ENCODE data around the gene TOR1A. TPM values are rescaled to one million over a fixed set of nuclear protein-coding genes. Genes with fewer than 3 reads are reported as not detected.

TOR1A gene
- total RNA-seq, 2 experiments from 2014 or later = 31.9 to 32.4 TPM

- CTCF ChIA-PET = interaction anchor here (0.9 to 3.7 kb wide), 3 partner anchors 8 to 48 kb away, joined by 3 to 32 read pairs (median 22); no protein-coding TSS in a partner anchor
- Mint-ChIP-seq H3K9me3 (no peaks in the 10 kb centered on the region), H3K27me3 (peaks cover 6% of the 10 kb centered on the region), H3K27ac (no peak overlapping the region), H3K4me1 (ENCODE audit: low read depth) (peaks cover 13% of the 10 kb centered on the region), H3K36me3 (ENCODE audit: low read depth) (no peaks in the 10 kb centered on the region), H3K4me3 (no peak overlapping the region)
- ATAC-seq (no peak), DNase-seq (no peak)
- POLR2A ChIA-PET = no interaction called here
- TF ChIP-seq CTCF (IDR thresholded peaks at IDR 0.05) = no peak
- intact Hi-C loops (cut with micrococcal nuclease) = no loop called here
Observed at GRCh38 chr9:129774791-129775447, 49.0 kb downstream of the TOR1A start.

GRCh38 chr9:129773262-129774048, 50.5 kb downstream of the TOR1A start:
- no peak overlapping the region for H3K27ac Mint-ChIP-seq
- POLR2A ChIA-PET = no interaction called here
- H3K27me3 Mint-ChIP-seq = peaks cover 6% of the 10 kb centered on the region
- no peaks in the 10 kb centered on the region for H3K36me3 Mint-ChIP-seq (ENCODE audit: low read depth)
- intact Hi-C loops (cut with micrococcal nuclease) = no loop called here
- no peak overlapping the region for H3K4me3 Mint-ChIP-seq
- no peak for ATAC-seq
- TF ChIP-seq CTCF (IDR thresholded peaks at IDR 0.05) = no peak
- no peak for DNase-seq
- H3K4me1 Mint-ChIP-seq (ENCODE audit: low read depth) = peaks cover 13% of the 10 kb centered on the region
- CTCF ChIA-PET = interaction anchor here (0.7 to 1.9 kb wide), 4 partner anchors 10 to 46 kb away, joined by 3 to 6 read pairs (median 3); no protein-coding TSS in a partner anchor
- no peaks in the 10 kb centered on the region for H3K9me3 Mint-ChIP-seq

GRCh38 chr9:129770741-129771140, 53.2 kb downstream of the TOR1A start:
- H3K4me3 Mint-ChIP-seq = no peak overlapping the region

GRCh38 chr9:129769669-129770068, 54.3 kb downstream of the TOR1A start:
- Mint-ChIP-seq H3K4me1 (ENCODE audit: low read depth) (peaks cover 3% of the 10 kb centered on the region), H3K27ac (no peak overlapping the region), H3K4me3 (no peak overlapping the region), H3K36me3 (ENCODE audit: low read depth) (no peaks in the 10 kb centered on the region), H3K27me3 (peaks cover 1% of the 10 kb centered on the region), H3K9me3 (no peaks in the 10 kb centered on the region)
- ChIA-PET CTCF (interaction anchor here (0.8 to 2.0 kb wide), 4 partner anchors 15 to 43 kb away, joined by 3 to 9 read pairs (median 6); no protein-coding TSS in a partner anchor), POLR2A (interaction anchor here (0.7 kb wide), 1 partner anchor 23 kb away, joined by 3 read pairs; no protein-coding TSS in a partner anchor)
- no peak for DNase-seq
- intact Hi-C loops (cut with micrococcal nuclease) = no loop called here
- ATAC-seq = no peak
- no peak for TF ChIP-seq CTCF (IDR thresholded peaks at IDR 0.05)

More at GRCh38 chr9:129770741-129771140, 53.2 kb downstream of the TOR1A start:
- intact Hi-C loops (cut with micrococcal nuclease) = no loop called here
- ChIA-PET POLR2A (no interaction called here), CTCF (interaction anchor here (1.9 kb wide), 1 partner anchor 33 kb away, joined by 9 read pairs; no protein-coding TSS in a partner anchor)
- ATAC-seq = no peak
- H3K27ac Mint-ChIP-seq = no peak overlapping the region
- peaks cover 4% of the 10 kb centered on the region for H3K27me3 Mint-ChIP-seq
- H3K36me3 Mint-ChIP-seq (ENCODE audit: low read depth) = no peaks in the 10 kb centered on the region
- TF ChIP-seq CTCF (IDR thresholded peaks at IDR 0.05) = no peak
- H3K9me3 Mint-ChIP-seq = no peaks in the 10 kb centered on the region
- DNase-seq = no peak
- H3K4me1 Mint-ChIP-seq (ENCODE audit: low read depth) = peaks cover 3% of the 10 kb centered on the region

- Mint-ChIP-seq H3K4me3 (no peak overlapping the region), H3K36me3 (ENCODE audit: low read depth) (no peaks in the 10 kb centered on the region), H3K9me3 (no peaks in the 10 kb centered on the region), H3K27ac (no peak overlapping the region), H3K27me3 (no peaks in the 10 kb centered on the region), H3K4me1 (ENCODE audit: low read depth) (peaks cover 3% of the 10 kb centered on the region)
- no peak for TF ChIP-seq CTCF (IDR thresholded peaks at IDR 0.05)
- DNase-seq (no peak), ATAC-seq (no peak)
- intact Hi-C loops (cut with micrococcal nuclease) = no loop called here
- POLR2A ChIA-PET = no interaction called here
- CTCF ChIA-PET = interaction anchor here (1.0 to 2.0 kb wide), 3 partner anchors 9 to 42 kb away, joined by 3 to 9 read pairs (median 3); no protein-coding TSS in a partner anchor
Observed at GRCh38 chr9:129768486-129768885, 55.5 kb downstream of the TOR1A start.

All from activated CD8-positive, alpha-beta T cell treated with anti-CD3 and anti-CD28 coated beads for 36 hours (primary cell).